GM12878 (cell line): ENCODE data around the gene RBM45. TPM values are rescaled to one million over a fixed set of nuclear protein-coding genes. Genes with fewer than 3 reads are reported as not detected.

Experiments
- ATAC-seq: fragments of 200-7000 bp; cut with Tn5 transposase; 3 replicates; pipeline ENCODE4 v1.9.1; 2020; ENCODE audit warnings: mild to moderate bottlenecking, moderate library complexity
- BruUV-seq: library from RNA; stranded (reverse); fragments of 400-500 nt; replicated peaks from 2 replicates; lab custom pipeline; 2021; lab: Mats Ljungman, UMichigan
- CTCF ChIA-PET: fragments of 300-600 bp; sonication (Branson Sonifier 250); formaldehyde crosslinking; extraction: SDS; loops from one replicate; lab custom pipeline; 2021; ENCODE audit warnings: inconsistent platforms; lab: Yijun Ruan, JAX
- POLR2A ChIA-PET: fragments of 350-600 bp; formaldehyde crosslinking; extraction: SDS; loops from one replicate; lab custom pipeline; 2021; ENCODE audit warnings: inconsistent platforms; lab: Charles Lee
- RAD21 ChIA-PET: fragments of 300-600 bp; sonication (Branson Sonifier 250); formaldehyde crosslinking; loops from one replicate; lab custom pipeline; 2023; ENCODE audit warnings: antibody characterized with exemption; ENCODE audit not compliant: unreplicated experiment; lab: Charles Lee
- SMC1A ChIA-PET: fragments of 300-600 bp; sonication (Branson Sonifier 250); formaldehyde crosslinking; loops from one replicate; lab custom pipeline; 2023; ENCODE audit not compliant: unreplicated experiment, uncharacterized antibody; lab: Charles Lee
- DNase-seq: peaks from one replicate; pipeline ENCODE4 v3.0.0-alpha.2; 2011; ENCODE audit warnings: low read depth, low spot score
- FAIRE-seq: peaks from 3 replicates; lab custom pipeline; 2011; peaks lifted over from hg19 to GRCh38; lab: Jason Lieb, UNC
- H2AFZ ChIP-seq: 2 replicates; pipeline ENCODE4 v1.6.0; 2011; ENCODE audit warnings: low read depth, low read length, control low read depth; ENCODE audit not compliant: control insufficient read depth
- H3K27ac ChIP-seq: 2 replicates; pipeline ENCODE4 v1.5.1; 2011; ENCODE audit warnings: control low read depth; ENCODE audit not compliant: control insufficient read depth, insufficient read depth
- H3K27me3 ChIP-seq, 2 experiments: replicated peaks in 1 of 2; 2 replicates each; pipeline versions ENCODE4 v1.6.0 to v1.6.1; 2011; ENCODE audit warnings: low read length in 1 of 2; ENCODE audit not compliant: control insufficient read depth in 2 of 2, insufficient read depth in 2 of 2
- H3K36me3 ChIP-seq, 2 experiments: 2 replicates each; pipeline ENCODE4 v1.5.1; 2011; ENCODE audit warnings: low read length in 1 of 2; ENCODE audit not compliant: control insufficient read depth in 2 of 2, insufficient read depth in 2 of 2
- H3K4me1 ChIP-seq: 2 replicates; pipeline ENCODE4 v1.6.1; 2011; ENCODE audit warnings: mild to moderate bottlenecking, low read length, moderate library complexity, mixed read lengths; ENCODE audit not compliant: control insufficient read depth, insufficient read depth
- H3K4me2 ChIP-seq: 2 replicates; pipeline ENCODE4 v1.6.0; 2011; ENCODE audit warnings: control low read depth; ENCODE audit not compliant: control insufficient read depth, insufficient read depth
- H3K4me3 ChIP-seq: fragments of 200-600 bp; sonication (generic); 2 replicates; pipeline ENCODE4 v1.5.1; 2016
- H3K79me2 ChIP-seq: 2 replicates; pipeline ENCODE4 v1.6.0; 2011; ENCODE audit warnings: low read length; ENCODE audit not compliant: control insufficient read depth, insufficient read depth
- H3K9ac ChIP-seq: 2 replicates; pipeline ENCODE4 v1.8.0; 2011; ENCODE audit warnings: low read length, control low read depth, mixed read lengths; ENCODE audit not compliant: control insufficient read depth, insufficient read depth
- H3K9me3 ChIP-seq: replicated peaks from 3 replicates; pipeline ENCODE4 v1.5.1; 2011; ENCODE audit warnings: mild to moderate bottlenecking, low read length; ENCODE audit not compliant: control insufficient read depth, insufficient read depth
- H4K20me1 ChIP-seq: 2 replicates; pipeline ENCODE4 v1.6.0; 2011; ENCODE audit not compliant: control insufficient read depth, insufficient read depth
- BCL11A ChIP-seq: IDR thresholded peaks from 2 replicates; pipeline ENCODE4 v1.6.1; 2011; ENCODE audit warnings: low read depth, low read length
- BCLAF1 ChIP-seq: fragments of 450-650 bp; IDR thresholded peaks from 2 replicates; pipeline ENCODE4 v1.6.1; 2017; ENCODE audit warnings: antibody characterized with exemption, mild to moderate bottlenecking, moderate library complexity
- BHLHE40 ChIP-seq, 2 experiments: fragments of 450-650 bp in 1 of 2; IDR thresholded peaks; 2 replicates each; pipeline ENCODE4 v1.6.1; 2011 to 2017; ENCODE audit warnings: low read depth in 2 of 2, borderline replicate concordance in 1 of 2, improper control_type of control experiment in 1 of 2, low read length in 1 of 2, mild to moderate bottlenecking in 1 of 2
- BRCA1 ChIP-seq: IDR thresholded peaks from 2 replicates; pipeline ENCODE4 v1.6.1; 2011; ENCODE audit warnings: low read depth, low read length, improper control_type of control experiment
- CHD1 ChIP-seq: IDR thresholded peaks from 2 replicates; pipeline ENCODE4 v1.6.1; 2012; ENCODE audit warnings: low read depth, low read length, improper control_type of control experiment
- E4F1 ChIP-seq: fragments of 450-650 bp; IDR thresholded peaks from 2 replicates; pipeline ENCODE4 v1.6.1; 2018; ENCODE audit warnings: borderline replicate concordance, mild to moderate bottlenecking; ENCODE audit not compliant: partially characterized antibody
- IKZF1 ChIP-seq: fragments of 450-650 bp; conservative IDR thresholded peaks from 2 replicates; pipeline ENCODE4 v1.6.1; 2017; ENCODE audit warnings: antibody characterized with exemption, mild to moderate bottlenecking
- IKZF2 ChIP-seq, 2 experiments: fragments of 450-650 bp; IDR thresholded peaks; 2 replicates each; pipeline ENCODE4 v1.6.1; 2017; ENCODE audit warnings: mild to moderate bottlenecking in 2 of 2, moderate library complexity in 2 of 2
- NBN ChIP-seq: fragments of 450-650 bp; IDR thresholded peaks from 2 replicates; pipeline ENCODE4 v1.6.1; 2016
- NFYA ChIP-seq: IDR thresholded peaks from 2 replicates; pipeline ENCODE4 v1.6.1; 2011; ENCODE audit warnings: low read depth, mild to moderate bottlenecking, low read length, improper control_type of control experiment, borderline replicate concordance
- NR2C2 ChIP-seq: IDR thresholded peaks from 2 replicates; pipeline ENCODE4 v1.6.1; 2011; ENCODE audit warnings: borderline replicate concordance, low read depth; ENCODE audit not compliant: control insufficient read depth, insufficient read length
- PKNOX1 ChIP-seq: fragments of 450-650 bp; IDR thresholded peaks from 2 replicates; pipeline ENCODE4 v1.6.1; 2016; ENCODE audit warnings: mild to moderate bottlenecking
- POLR2A ChIP-seq: IDR thresholded peaks from 2 replicates; pipeline ENCODE4 v1.6.1; 2011; ENCODE audit warnings: low read depth, mild to moderate bottlenecking, low read length
- RCOR1 ChIP-seq: conservative IDR thresholded peaks from 2 replicates; pipeline ENCODE4 v1.6.1; 2012; ENCODE audit warnings: low read depth, low read length, improper control_type of control experiment
- SRF ChIP-seq, 2 experiments: IDR thresholded peaks; 2 replicates each; pipeline ENCODE4 v1.6.1; 2011; ENCODE audit warnings: low read depth in 2 of 2, low read length in 2 of 2, mild to moderate bottlenecking in 1 of 2, moderate library complexity in 1 of 2
- USF2 ChIP-seq: IDR thresholded peaks from 2 replicates; pipeline ENCODE4 v1.6.1; 2011; ENCODE audit warnings: low read depth, low read length, improper control_type of control experiment, borderline replicate concordance
- WRNIP1 ChIP-seq: IDR thresholded peaks from 2 replicates; pipeline ENCODE4 v1.6.1; 2011; ENCODE audit warnings: low read depth, low read length, improper control_type of control experiment, borderline replicate concordance
- WGBS: methylation state at CpG from one replicate; pipeline ENCODE4 v1.1.6; 2016; ENCODE audit warnings: low lambda C conversion rate; ENCODE audit not compliant: insufficient replicate concordance, insufficient coverage; ENCODE audit errors: missing lambda C conversion rate; 5-methylcytosine and 5-hydroxymethylcytosine counted together
- in situ Hi-C: fragments of 300-500 bp; cut with MboI; formaldehyde crosslinking; loops from 9 replicates; pipeline ENCODE4 v1.14.3; 2018; ENCODE audit warnings: mixed read lengths
- intact Hi-C: fragments of 100-400 bp; cut with micrococcal nuclease; formaldehyde crosslinking; loops from one replicate; pipeline ENCODE4 v1.14.2; 2022; ENCODE audit not compliant: unreplicated experiment
- polyA plus RNA-seq, 11 experiments: library from polyadenylated mRNA; depleted of rRNA in 4 of 11; unstranded in 6 of 11; stranded (reverse) in 5 of 11; fragments of >200 nt; fragmentation: Nextera tagmentation in 4 of 11; fragmentation: Illumina TruSeq in 1 of 11; extraction: Ambion mirVana in 4 of 11; extraction: Trizol in 1 of 11; gene quantifications; 1 replicate in 1 of 11; 2 replicates in 10 of 11; pipeline versions ENCODE4 v1.2.1 to v1.2.3, GENCODE V29; 2011 to 2016; ENCODE audit warnings: inconsistent platforms in 2 of 11, missing spikeins in 2 of 11, low read depth in 1 of 11
- total RNA-seq, 4 experiments: library from RNA; depleted of rRNA in 3 of 4; stranded (reverse); fragments of >200 nt in 3 of 4; fragmentation: Illumina TruSeq in 1 of 4; extraction: Trizol in 1 of 4; gene quantifications; 2 replicates each; pipeline versions ENCODE4 v1.2.1 to v1.2.3, GENCODE V29; 2013 to 2021

The RBM45 gene
- total and polyA plus RNA-seq, 10 of the 15 experiments (the other 5 are each of a cell fraction or from before 2014, with no cell fraction given), result 6.2 to 21.7 (median 14.6) TPM

- TF ChIP-seq E4F1, result no peak
- TF ChIP-seq IKZF2 (IDR thresholded peaks at IDR 0.05), result peak; percentile 65 to 73
- TF ChIP-seq IKZF1, result 0 out of 2 replicates have a peak, but pooled peaks have one; percentile 37
- no peak for TF ChIP-seq SRF (IDR thresholded peaks at IDR 0.05; ENCODE audit: low read depth in 2 of 2, low read length in 2 of 2)
- TF ChIP-seq NBN, result no peak
Measured at GRCh38 chr2:178163395-178163794, 51.2 kb downstream of the RBM45 start (continued).

- in situ Hi-C loops (no loop called here), intact Hi-C loops (no loop called here)
- Histone ChIP-seq H3K9ac (no peak overlapping the region), H3K4me3 (no peak overlapping the region), H3K36me3 (no peaks in the 10 kb centered on the region), H3K27me3 (no peaks in the 10 kb centered on the region), H3K4me1 (no peaks in the 10 kb centered on the region), H4K20me1 (no peaks in the 10 kb centered on the region), H3K9me3 (no peaks in the 10 kb centered on the region), H3K27ac (no peak overlapping the region), H2AFZ (no peak overlapping the region), H3K79me2 (no peaks in the 10 kb centered on the region), H3K4me2 (0 out of 2 replicates have a peak overlapping the region, but pooled peaks have one; percentile 1)
- ChIA-PET RAD21 (no interaction called here), SMC1A (no interaction called here), CTCF (no interaction called here), POLR2A (no interaction called here)
- ATAC-seq, result no peak
- FAIRE-seq, result no peak
- no TSS peak for BruUV-seq
- no peak for DNase-seq
- 0% methylated on average over 1 of the region's 1 CpG for WGBS
- TF ChIP-seq PKNOX1 (no peak), BRCA1 (no peak), BCL11A (no peak), POLR2A (no peak), WRNIP1 (no peak), BCLAF1 (no peak), USF2 (no peak), RCOR1 (no peak), NR2C2 (no peak), CHD1 (no peak), BHLHE40 (IDR thresholded peaks at IDR 0.05; ENCODE audit: borderline replicate concordance in 1 of 2, low read depth in 2 of 2, low read length in 1 of 2) (no peak), NFYA (no peak)
Measured at GRCh38 chr2:178163911-178164310, 51.7 kb downstream of the RBM45 start.
